HepG2 (cell line): ENCODE results near the gene MARF1. TPM values are rescaled to one million over a fixed set of nuclear protein-coding genes. Genes with fewer than 3 reads are reported as not detected.

Experiments used
- FOXK1 ChIP-seq: sonication (generic); formaldehyde crosslinking; IDR thresholded peaks from 2 replicates; pipeline ENCODE4 v1.4.0; 2020; ENCODE audit warnings: low read depth, missing genetic modification reagents, borderline replicate concordance
- GABPA ChIP-seq, 2 experiments: IDR thresholded peaks; 2 replicates each; pipeline ENCODE4 v1.6.1; 2011 to 2016; ENCODE audit warnings: low read depth in 2 of 2, low read length in 1 of 2, missing biosample characterization in 1 of 2, missing genetic modification characterization in 1 of 2
- MTA1 ChIP-seq: sonication (generic); formaldehyde crosslinking; IDR thresholded peaks from 2 replicates; pipeline ENCODE4 v1.4.0; 2020; ENCODE audit warnings: missing genetic modification reagents, mild to moderate bottlenecking, borderline replicate concordance
- PCBP2 ChIP-seq: fragments of 200-400 bp; formaldehyde crosslinking; optimal IDR thresholded peaks from 2 replicates; pipeline ENCODE3; 2018; ENCODE audit warnings: low read length, low read depth; ENCODE audit not compliant: poor library complexity, severe bottlenecking
- SALL1 ChIP-seq: sonication (generic); formaldehyde crosslinking; IDR thresholded peaks from 2 replicates; pipeline ENCODE4 v1.8.0; 2022; ENCODE audit warnings: mild to moderate bottlenecking, missing genetic modification reagents
- ZNF703 ChIP-seq: sonication (generic); formaldehyde crosslinking; IDR thresholded peaks from 2 replicates; pipeline ENCODE4 v1.5.1; 2020; ENCODE audit warnings: missing genetic modification reagents, mild to moderate bottlenecking, moderate library complexity, borderline replicate concordance
- polyA plus RNA-seq, 8 experiments: library from polyadenylated mRNA; depleted of rRNA in 3 of 8; stranded (reverse) in 7 of 8; unstranded in 1 of 8; fragments of >200 nt; fragmentation: Illumina TruSeq in 4 of 8; extraction: Trizol in 4 of 8; gene quantifications; 2 replicates each; pipeline versions ENCODE4 v1.2.1 to v1.2.3, GENCODE V29; 2011 to 2016; ENCODE audit warnings: low read depth in 4 of 8, missing spikeins in 1 of 8, mixed read lengths in 1 of 8; ENCODE audit not compliant: insufficient read depth in 1 of 8
- total RNA-seq, 5 experiments: library from RNA; depleted of rRNA; stranded (reverse); fragments of >200 nt; fragmentation: Illumina TruSeq; extraction: Trizol; gene quantifications; 2 replicates each; pipeline ENCODE4 v1.2.3, GENCODE V29; 2016; ENCODE audit warnings: low read depth in 1 of 5
- TF ChIP-seq, protein P1 (sequence below): sonication (generic); formaldehyde crosslinking; IDR thresholded peaks from 2 replicates; pipeline ENCODE4 v1.4.0; 2020; ENCODE audit warnings: missing genetic modification reagents
- TF ChIP-seq, protein P2 (sequence below): sonication (generic); formaldehyde crosslinking; IDR thresholded peaks from 2 replicates; pipeline ENCODE4 v1.5.0; 2020; ENCODE audit warnings: mild to moderate bottlenecking, missing genetic modification reagents
- TF ChIP-seq, protein P3 (sequence below): sonication (generic); formaldehyde crosslinking; IDR thresholded peaks from 2 replicates; pipeline ENCODE4 v1.5.0; 2020; ENCODE audit warnings: mild to moderate bottlenecking, missing genetic modification reagents, moderate library complexity

MARF1 gene
- total and polyA plus RNA-seq, 2 of the 13 experiments (the other 11 are each of a cell fraction or from before 2014, with no cell fraction given), result 8.7 to 20.7 TPM

DNA sequence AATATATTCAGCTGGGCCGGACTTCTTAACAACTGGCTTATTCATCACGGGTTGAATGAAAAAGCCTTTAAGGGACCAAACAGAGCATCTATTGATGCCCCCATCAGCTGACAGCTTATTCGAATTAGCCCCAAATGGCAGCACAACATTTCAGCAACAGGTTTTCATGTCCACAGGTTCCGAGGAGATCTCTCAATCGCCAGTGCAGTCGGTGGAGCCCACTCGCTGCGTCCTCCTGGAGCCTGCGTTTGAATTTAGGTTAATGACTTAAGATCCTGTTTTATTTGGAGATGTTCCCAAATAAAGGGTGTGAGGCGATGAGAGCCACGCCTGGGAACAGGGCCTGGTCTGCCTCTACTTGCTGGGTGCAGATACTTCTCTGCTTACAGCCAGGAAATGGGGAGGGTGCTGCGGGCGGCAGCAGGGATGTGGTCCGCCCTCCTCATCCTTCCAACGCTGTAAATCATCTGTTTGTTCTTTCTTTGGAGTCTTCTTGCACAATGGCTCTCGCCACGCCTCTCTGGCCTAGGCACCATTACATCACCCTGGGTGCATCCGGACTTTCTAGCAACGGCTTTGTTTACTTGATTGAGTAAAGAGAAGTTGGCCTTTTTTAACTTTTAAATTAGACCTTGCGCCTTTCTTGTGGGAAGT, 29.7 kb upstream of the MARF1 start (continued):
- TF ChIP-seq, protein P1, sequence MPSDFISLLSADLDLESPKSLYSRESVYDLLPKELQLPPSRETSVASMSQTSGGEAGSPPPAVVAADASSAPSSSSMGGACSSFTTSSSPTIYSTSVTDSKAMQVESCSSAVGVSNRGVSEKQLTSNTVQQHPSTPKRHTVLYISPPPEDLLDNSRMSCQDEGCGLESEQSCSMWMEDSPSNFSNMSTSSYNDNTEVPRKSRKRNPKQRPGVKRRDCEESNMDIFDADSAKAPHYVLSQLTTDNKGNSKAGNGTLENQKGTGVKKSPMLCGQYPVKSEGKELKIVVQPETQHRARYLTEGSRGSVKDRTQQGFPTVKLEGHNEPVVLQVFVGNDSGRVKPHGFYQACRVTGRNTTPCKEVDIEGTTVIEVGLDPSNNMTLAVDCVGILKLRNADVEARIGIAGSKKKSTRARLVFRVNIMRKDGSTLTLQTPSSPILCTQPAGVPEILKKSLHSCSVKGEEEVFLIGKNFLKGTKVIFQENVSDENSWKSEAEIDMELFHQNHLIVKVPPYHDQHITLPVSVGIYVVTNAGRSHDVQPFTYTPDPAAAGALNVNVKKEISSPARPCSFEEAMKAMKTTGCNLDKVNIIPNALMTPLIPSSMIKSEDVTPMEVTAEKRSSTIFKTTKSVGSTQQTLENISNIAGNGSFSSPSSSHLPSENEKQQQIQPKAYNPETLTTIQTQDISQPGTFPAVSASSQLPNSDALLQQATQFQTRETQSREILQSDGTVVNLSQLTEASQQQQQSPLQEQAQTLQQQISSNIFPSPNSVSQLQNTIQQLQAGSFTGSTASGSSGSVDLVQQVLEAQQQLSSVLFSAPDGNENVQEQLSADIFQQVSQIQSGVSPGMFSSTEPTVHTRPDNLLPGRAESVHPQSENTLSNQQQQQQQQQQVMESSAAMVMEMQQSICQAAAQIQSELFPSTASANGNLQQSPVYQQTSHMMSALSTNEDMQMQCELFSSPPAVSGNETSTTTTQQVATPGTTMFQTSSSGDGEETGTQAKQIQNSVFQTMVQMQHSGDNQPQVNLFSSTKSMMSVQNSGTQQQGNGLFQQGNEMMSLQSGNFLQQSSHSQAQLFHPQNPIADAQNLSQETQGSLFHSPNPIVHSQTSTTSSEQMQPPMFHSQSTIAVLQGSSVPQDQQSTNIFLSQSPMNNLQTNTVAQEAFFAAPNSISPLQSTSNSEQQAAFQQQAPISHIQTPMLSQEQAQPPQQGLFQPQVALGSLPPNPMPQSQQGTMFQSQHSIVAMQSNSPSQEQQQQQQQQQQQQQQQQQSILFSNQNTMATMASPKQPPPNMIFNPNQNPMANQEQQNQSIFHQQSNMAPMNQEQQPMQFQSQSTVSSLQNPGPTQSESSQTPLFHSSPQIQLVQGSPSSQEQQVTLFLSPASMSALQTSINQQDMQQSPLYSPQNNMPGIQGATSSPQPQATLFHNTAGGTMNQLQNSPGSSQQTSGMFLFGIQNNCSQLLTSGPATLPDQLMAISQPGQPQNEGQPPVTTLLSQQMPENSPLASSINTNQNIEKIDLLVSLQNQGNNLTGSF (CRISPR knock-in tag), result peak; percentile 48; the same call in 1 of the 2 replicates
- TF ChIP-seq FOXK1 (CRISPR knock-in tag) (peak; percentile 100), SALL1 (CRISPR knock-in tag) (peak; percentile 98), PCBP2 (no peak), GABPA (IDR thresholded peaks at IDR 0.05; ENCODE audit: low read depth, low read length) (no peak), GABPA (CRISPR knock-in tag; IDR thresholded peaks at IDR 0.05; ENCODE audit: low read depth) (peak; percentile 77), ZNF703 (CRISPR knock-in tag) (no peak), MTA1 (CRISPR knock-in tag) (peak; percentile 87)
- TF ChIP-seq, protein P2, sequence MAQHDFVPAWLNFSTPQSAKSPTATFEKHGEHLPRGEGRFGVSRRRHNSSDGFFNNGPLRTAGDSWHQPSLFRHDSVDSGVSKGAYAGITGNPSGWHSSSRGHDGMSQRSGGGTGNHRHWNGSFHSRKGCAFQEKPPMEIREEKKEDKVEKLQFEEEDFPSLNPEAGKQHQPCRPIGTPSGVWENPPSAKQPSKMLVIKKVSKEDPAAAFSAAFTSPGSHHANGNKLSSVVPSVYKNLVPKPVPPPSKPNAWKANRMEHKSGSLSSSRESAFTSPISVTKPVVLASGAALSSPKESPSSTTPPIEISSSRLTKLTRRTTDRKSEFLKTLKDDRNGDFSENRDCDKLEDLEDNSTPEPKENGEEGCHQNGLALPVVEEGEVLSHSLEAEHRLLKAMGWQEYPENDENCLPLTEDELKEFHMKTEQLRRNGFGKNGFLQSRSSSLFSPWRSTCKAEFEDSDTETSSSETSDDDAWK (CRISPR knock-in tag), result no peak
- TF ChIP-seq, protein P3, sequence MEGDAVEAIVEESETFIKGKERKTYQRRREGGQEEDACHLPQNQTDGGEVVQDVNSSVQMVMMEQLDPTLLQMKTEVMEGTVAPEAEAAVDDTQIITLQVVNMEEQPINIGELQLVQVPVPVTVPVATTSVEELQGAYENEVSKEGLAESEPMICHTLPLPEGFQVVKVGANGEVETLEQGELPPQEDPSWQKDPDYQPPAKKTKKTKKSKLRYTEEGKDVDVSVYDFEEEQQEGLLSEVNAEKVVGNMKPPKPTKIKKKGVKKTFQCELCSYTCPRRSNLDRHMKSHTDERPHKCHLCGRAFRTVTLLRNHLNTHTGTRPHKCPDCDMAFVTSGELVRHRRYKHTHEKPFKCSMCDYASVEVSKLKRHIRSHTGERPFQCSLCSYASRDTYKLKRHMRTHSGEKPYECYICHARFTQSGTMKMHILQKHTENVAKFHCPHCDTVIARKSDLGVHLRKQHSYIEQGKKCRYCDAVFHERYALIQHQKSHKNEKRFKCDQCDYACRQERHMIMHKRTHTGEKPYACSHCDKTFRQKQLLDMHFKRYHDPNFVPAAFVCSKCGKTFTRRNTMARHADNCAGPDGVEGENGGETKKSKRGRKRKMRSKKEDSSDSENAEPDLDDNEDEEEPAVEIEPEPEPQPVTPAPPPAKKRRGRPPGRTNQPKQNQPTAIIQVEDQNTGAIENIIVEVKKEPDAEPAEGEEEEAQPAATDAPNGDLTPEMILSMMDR, result peak; percentile 44; the same call in 1 of the 2 replicates
